Central memory CD4-positive, alpha-beta T cell (primary cell): Measurements from ENCODE around the gene ZNF576.
"Not testable (repeated sequence)": the region's sequence is repeated elsewhere in the genome, so short reads cannot be mapped to it uniquely, and the experiment has no call there.

ENCODE experiments used
- DNase-seq: peaks from one replicate; pipeline ENCODE4 v3.0.0; 2022
- total RNA-seq, 3 experiments: gene quantifications; one replicate each; lab custom pipeline; 2026; lab: John Stamatoyannopoulos, UW

The ZNF576 gene, protein sequence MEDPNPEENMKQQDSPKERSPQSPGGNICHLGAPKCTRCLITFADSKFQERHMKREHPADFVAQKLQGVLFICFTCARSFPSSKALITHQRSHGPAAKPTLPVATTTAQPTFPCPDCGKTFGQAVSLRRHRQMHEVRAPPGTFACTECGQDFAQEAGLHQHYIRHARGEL
- 3.7 to 10.1 (median 9.2) reads per million in 3 experiments for total RNA-seq

DNA sequence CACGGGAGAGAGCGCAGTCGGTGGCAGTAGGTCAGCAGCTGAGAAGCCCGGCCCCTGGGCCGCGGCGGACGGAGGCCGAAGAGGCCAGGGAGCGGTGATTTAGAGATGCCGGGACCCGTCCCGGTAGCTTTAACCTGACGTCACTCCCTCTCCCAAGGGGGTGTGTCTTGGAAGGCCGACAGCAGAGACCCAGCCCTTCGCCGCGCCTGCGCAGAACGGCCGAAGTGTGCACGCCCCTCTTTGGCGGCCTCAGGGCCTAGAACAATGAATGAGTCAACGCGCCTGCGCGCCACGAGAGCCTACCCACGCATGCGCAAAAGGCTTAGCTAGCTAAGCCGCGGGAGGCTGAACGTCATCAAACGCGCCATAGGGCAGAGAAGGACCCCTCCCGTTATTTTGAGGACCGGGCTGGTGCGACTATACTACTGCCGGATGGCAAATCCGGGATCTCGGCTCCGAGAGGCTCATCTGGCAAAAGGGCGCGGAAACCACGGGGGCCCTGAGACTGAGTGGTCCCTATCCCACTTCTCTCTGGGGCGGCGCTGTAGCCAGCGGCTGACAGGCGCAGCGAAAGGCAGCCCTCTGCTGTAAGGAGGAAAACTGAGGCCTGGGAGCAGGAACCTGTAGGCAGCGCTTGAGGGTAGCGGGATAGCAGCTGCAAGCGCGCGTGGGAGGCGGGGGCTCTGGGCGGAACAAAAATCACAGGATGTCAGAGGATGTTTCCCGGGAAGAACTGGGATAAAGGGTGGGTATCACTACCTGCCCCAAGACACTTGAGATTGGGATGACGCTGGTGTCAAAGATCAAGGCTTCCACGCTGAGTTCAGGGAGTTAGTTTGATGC is at the start of gene ZNF576, which contains the start of gene IRGQ:
Gene ZNF576, plus strand, starts transcription at position 597 of the 843 bp plus-strand sequence. CDS start 514 bp downstream, outside the sequence.
Gene IRGQ, minus strand, starts transcription at position 136 of the 843 bp plus-strand sequence. CDS start 796 bp downstream, outside the sequence.
- DNase-seq = peak; percentile 99

DNA sequence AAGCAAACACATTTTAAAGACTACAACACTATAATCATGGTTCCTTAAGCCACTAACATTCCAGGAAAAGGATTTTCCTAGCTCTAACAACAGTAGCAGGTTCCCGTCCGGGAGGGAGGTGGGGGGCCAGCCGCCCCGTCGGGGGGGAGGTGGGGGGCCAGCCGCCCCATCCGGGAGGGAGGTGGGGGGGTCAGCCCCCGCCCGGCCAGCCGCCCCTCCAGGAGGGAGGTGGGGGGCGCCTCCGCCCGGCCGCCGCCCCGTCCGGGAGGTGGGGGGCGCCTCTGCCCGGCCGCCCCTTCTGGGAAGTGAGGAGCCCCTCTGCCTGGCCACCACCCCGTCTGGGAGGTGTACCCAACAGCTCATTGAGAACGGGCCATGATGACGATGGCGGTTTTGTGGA is 48.5 kb upstream of the ZNF576 start:
- DNase-seq = not testable (repeated sequence)

DNA sequence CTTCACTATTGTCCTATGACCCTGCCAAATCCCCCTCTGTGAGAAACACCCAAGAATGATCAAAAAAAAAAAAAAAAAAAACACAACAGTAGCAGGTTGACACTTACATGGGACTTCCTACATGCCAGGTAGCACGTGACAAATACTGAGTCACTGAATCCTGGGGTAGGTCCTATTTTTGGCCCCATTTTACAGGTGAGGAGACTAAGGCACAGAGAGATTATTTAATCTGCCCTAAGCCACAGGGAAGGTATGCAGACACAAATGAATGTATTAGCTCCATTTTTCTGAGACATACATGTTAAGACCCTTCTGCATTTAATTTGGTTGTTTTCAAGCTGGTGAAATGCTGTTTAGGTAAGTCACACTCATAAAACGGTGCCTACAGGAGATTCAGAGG is 47.7 kb upstream of the ZNF576 start:
- DNase-seq = no peak

DNA sequence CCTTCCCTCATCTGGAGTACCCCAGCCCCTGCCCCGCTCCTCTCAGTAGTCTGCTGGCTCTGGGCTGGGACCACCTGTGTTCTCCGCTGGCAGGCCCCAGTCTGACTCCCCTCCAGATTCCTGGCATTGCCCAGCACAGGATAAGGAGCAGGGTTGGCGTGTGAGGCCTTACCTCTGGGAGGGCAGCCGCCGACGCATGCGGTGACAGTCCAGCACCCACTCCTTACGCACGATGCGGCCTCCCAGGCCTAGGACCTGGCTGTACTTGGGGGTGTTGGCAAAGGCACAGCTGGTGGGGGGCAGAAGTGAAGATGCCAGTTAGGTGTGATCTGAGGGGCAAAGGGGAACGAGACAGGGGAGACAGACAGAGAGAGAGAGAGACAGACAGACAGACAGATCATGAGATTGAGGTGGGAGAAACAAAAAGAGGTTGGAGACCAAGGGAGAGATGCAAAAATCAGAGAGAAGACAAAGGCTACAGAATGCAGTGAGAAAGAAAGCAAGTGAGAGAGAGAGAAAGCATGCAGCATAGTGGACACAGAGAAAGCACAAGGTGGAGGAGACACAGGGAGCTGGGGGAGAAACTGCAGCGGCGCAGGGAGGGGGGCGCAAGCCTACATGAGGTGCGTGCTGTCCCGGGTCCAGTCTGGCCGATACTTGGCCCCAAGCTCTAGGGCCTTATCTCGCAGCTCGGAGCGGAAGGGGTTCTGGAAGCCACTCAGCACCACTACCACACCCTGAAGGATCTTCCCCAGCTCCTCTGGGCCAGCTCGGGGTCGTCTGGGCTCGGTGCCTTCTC is 44.8 kb upstream of the ZNF576 start:
- DNase-seq = no peak

DNA sequence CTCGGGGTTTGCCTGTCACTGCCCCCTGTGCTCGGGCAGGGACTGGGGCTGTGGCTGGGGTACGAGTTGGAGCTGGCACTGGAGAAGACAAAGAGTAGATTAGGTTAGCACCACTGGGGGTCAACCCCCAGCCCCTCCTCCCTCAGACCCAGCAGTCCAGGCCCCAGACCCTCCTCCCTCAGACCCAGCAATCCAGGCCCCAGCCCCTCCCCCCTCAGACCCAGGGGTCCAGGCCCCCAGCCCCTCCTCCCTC is 44.3 kb upstream of the ZNF576 start:
- no peak for DNase-seq

DNA sequence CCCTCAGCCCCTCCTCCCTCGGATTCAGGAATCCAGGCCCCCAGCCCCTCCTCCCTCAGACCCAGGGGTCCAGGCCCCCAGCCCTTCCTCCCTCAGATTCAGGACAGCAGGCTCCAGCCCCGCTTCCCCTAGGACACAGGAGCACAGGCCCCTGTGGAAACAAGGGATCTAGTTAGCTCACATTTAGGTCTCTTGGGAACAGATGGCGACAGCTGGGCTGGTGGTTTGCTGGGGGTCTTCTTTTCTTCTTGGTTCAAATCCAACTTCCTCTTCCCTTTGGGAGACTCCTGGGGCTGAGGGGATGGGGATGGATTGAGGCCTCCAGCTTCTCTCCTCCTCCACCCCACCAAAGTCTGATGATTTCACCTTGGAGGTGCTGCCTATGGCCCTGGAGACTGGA is 43.8 kb upstream of the ZNF576 start:
- no peak for DNase-seq

DNA sequence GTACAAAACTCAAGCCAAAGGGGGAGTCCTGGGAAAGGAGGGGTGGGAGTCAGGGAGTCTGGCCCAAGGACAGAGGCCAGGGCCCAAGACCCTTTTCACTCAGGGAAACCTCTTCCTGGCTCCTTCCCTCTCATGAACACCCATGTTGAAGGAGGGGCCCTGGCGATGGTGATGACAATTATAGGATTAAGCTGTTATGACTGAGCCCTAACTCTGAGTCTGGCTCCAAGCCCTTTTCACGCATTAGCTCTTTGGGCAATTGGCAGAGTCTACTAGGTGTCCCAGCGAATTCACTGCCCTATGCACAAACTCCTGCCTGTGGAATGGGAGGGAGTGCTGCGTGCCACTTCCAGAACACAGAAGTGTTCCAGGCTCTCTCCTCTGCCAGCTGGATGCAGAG is 42.7 kb upstream of the ZNF576 start:
- DNase-seq = no peak

DNA sequence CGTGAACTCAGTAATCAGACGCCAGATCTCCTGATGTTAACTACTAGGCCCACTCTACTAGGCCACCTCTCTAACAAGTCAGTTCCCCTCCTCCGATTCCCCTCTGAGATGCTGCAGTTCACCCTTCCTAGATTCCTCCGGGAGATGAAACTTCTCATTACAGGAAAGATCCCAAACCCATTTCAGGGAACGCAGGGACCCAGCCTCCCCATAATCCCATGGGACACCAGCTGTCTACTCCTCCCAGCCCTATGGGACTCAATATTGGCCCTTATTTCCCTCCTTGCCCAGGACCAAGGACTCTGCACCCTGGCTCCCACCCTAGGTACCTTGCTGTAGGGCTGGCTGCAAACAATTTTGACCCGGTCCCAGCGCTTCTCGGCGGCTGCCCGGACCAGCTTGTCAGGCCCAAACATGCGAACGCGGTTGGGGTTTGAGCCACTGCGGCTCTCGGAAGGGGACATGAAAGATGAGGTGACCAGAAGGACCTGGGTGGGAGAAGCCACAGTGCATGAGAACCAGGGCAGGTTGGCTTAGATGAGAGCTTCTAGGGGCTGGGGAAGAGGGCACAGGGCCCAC is 42.0 kb upstream of the ZNF576 start:
- no peak for DNase-seq

DNA sequence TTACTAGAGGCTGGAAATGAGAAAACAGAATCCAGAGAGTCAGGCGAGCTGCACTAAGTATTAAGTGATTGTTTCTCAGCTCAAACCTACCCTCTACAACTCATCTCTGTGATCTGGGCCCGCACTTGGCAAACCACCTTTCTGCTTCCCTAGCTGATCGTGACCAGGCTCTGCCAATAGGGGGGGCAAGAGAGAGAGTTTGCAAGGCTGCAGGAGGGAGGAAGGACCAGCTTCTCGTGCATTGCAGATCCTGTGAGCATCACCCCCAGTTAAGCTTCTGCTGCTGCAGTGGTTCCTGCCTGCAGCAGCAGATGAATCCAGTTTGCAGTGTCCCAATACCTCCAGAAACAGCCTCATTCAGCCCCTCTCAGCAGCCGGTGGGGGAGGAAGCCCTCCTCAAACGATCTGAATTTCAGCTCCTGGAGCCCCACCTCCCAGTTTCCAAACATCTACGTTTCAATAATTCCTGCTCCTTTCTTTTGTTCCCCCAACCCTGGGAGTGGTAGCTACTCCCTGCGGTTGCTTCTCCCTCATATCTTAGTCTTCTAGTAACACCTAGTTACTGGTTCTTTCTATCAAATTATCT is 41.1 kb upstream of the ZNF576 start:
- DNase-seq = peak; percentile 79

DNA sequence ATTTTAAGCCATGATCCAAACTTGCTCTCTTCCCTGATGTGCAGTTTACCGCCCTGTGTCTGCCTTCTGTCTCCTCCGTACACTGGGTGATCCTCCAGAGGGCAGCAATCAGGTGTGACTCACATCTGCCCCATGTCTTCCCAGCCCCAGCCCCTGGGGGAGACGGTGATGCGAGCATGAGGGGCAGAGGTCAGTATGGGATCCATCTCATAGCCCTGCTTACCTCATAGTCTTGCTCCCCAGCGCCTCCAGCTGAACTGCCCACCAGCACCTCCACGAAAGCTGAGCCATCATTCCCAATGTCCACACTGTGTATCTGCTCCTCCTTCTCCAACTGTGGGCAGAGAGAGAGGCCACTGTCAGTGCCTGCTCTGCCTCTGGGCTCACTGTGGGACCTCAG is 35.7 kb upstream of the ZNF576 start:
- DNase-seq = no peak

DNA sequence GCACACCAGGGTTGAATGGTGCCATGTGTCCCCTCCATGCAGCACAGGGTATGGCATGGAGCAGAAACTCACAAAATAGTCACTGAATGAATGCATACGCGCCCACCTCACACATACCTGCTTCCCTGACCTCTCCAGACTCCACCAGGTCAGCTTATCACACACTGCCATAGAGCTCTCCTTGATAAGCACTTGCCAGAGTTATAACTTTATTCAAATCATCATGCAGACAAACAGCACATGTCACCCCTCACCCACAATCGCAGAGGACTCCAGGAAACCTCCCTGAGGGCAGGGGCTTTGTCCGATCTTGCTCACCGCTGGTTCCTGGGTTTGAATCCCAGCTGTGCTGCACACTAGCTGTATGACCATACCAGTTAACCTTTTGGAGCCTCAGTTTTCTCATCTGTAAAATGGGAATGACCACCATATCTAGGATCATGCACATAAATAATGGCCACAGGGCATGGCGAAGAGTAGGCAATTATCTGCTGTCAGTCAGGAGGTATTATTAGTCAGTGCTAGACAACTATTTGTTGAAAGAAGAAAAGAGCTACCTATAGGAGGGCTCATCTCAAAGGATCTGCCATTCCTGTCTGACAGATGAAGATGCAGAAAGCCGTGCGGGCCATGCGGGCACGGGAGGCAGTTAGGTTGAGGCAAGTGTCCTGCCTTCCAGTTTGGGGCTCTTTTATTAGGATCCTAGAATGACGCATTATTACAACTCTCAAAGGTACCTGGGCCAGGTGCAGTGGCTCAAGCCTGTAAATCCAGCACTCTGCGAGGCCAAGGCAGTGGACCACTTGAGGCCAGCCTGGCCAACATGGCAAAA is 35.0 kb upstream of the ZNF576 start:
- no peak for DNase-seq

DNA sequence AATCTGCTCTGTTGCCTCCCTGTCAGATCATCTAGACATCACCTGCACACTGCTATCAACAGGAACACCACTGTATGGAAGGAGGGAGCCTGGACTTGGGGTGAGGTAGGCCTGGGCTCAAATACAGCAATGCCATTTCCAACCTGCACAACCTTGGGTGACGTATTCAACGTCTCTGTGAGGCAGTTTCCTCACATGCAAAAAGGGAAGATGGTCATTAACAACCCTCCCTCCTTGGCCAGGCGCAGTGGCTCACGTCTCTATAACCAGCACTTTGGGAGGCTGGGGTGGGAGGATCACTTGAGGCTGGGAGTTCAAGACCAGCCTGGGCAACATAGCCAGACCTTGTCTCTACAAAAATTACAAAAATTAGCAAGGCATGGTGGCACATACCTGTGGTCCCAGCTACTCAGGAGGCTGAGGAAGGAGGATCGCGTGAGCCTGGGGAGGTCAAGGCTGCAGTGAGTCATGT is 34.1 kb upstream of the ZNF576 start:
- no peak for DNase-seq

DNA sequence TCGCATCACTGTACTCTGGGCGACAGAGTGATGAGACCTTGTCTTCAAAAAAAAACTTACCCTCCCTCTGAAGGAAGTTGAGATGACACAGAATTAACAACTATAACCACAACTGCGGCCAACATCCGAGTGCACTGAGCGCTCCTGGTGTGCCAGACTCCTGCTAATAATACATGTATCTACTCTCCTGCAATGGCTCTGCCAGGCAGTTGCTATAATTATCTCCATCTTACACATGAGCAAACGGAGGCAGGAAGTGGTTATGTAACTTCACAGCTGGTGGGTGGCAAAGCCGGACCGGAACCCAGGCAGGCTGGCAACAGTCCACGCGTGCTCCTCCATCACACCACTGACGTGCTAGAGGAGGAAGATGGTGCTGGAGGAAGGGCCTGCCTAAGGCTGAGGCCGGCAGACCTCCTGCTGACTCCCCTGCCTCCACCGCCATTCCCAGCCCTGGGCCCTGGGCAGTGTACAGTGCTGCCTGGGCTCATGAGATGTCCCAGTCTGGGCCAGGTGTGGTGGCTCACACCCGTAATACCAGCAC is 33.6 kb upstream of the ZNF576 start:
- DNase-seq = peak; percentile 84

DNA sequence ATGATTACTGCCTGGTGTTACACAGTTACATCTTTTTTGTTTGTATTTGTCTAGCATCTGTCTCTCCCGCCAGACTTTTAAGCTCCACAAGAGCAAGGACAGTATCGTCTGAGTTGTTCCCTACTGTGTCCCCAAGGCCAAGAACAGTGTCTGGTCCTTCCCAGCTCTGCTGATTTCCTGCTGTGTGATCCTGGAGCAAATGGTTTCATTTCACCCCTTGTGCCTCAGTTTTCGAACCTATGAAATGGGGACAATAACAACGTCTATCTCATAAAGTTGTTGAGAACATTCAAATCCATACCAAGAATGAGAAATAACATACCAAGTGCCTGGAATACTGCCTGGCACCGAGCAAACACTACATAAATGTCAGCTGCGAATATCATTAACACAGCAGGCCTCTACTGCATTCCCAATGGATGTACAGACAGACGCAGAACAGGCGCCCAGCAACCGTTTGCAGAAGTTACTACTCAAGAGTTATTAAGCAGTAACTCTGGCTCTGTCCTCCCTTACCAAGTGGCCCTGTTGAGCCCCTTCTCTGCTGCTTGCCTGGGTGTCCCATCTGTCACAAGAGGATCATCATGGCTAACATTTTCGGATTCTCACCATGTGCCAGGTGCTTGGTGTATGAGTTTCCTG is 32.5 kb upstream of the ZNF576 start:
- DNase-seq = no peak

DNA sequence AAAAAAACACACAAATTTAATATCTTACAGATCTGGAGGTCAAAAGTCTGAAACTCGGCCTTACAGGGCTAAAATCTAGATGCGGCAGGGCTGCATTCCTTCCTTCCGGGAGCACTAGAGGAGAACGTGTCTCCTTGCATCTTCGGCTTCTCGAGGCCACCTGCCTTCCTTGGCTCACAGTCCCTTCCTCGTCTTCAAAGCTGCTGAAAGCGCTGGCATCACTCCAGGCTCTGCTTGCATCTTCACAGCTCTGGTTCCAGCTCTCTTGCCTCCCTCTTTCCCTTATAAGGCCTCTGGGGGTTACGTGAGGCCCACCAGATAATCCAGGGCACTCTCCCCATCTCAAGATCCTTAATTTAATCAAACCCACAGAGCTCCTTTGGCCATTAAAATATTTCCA is 31.6 kb upstream of the ZNF576 start:
- no peak for DNase-seq

DNA sequence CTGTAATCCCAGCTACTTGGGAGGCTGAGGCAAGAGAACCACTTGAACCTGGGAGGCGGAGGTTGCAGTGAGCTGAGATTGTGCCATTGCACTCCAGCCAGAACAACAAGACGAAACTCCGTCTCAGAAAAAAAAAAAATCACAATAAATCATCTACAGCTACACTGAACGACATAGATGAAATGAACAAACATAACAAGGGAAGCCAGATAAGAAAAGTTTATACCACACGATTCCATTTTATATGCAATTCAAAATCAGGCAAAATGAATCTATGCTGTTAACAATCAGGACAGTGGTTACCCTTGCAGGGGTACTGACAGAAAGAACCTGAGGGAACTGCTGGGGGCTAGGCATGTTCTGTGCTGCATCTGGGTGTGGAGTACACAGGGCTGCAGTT is 26.7 kb upstream of the ZNF576 start:
- no peak for DNase-seq

DNA sequence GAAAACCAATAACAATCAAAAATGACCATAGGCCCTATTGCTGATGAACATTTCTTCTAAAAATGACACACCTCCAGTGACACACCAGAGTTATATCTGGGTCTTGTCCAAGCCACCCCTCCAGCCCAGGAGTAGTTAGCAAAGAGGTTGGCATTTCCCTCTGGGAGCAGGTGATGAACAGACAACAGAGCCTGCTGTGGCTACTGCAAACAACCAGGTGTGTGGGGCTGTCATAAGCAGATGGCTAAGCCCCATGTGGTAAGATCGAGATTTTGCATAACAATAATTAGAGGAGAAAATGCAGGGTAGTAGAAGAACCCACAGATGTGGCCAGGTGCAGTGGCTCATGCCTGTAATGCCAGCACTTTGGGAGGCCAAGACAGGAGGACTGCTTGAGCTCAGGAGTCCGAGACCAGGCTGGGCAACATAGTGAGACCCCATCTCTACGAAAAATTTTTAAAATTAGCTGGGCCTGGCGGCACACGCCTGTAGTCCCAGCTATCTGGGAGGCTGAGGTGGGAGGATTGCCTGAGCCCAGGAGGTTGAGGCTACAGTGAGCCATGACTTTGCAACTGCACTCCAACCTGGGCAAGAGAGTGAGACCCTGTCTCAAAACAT is 26.1 kb upstream of the ZNF576 start:
- DNase-seq = no peak

DNA sequence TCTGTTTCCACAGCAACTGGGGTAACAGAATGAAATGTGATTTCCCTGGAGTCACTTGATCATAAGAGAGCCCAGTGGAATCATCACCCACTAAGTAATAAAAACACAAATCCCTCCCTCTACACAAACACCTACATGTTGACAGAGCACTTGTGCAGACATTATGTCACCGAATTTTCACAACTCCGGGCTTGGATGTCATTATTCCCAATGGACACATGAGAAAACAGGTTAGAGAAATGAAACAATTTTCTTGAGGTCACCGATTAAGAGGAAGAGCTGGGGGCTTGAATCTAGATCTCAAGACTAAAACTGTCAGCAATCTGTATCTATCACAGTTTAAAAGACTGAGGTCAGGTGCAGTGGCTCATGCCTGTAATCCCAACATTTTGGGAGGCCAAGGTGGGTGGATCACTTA is 24.2 kb upstream of the ZNF576 start:
- no peak for DNase-seq

DNA sequence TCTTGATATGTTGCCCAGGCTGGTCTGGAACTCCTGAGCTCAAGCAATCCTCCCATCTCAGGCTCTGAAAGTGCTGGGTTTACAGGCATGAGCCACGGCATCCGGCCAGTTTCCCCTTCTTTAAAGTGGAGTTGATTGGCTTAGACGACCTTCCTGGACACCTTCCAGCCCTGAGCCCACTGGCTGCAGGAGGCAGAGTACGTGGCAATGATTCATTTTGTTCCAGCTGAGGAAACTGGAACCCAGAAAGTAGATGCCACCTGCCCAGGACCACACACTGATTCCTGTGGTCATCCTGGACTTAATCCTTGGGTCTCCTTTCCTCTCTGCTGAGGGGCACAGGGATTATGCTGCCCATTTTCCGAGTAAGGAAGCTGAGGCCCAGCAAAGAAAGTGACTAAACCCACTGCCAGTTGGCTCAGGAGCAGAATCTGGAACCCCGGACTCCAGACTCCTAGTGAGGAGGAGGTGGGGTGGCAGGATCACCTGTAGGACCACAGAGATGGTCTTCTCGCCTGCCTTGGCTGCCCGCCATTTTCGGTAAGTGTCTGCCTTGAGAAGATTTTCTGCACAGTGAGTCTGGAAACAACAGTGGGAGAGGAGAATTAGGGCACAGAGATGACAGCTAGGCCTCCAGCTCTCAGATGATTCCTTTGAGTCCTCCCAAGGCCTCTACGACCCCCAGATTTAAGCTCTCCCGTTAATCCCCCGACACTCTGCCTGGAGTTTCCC is 21.8 kb upstream of the ZNF576 start:
- DNase-seq = no peak
